ENCODE measurements around the gene OR10V1.
A peak's percentile ranks its signal among the peaks of the same experiment; 100 is the strongest.

The OR10V1 gene

DNA sequence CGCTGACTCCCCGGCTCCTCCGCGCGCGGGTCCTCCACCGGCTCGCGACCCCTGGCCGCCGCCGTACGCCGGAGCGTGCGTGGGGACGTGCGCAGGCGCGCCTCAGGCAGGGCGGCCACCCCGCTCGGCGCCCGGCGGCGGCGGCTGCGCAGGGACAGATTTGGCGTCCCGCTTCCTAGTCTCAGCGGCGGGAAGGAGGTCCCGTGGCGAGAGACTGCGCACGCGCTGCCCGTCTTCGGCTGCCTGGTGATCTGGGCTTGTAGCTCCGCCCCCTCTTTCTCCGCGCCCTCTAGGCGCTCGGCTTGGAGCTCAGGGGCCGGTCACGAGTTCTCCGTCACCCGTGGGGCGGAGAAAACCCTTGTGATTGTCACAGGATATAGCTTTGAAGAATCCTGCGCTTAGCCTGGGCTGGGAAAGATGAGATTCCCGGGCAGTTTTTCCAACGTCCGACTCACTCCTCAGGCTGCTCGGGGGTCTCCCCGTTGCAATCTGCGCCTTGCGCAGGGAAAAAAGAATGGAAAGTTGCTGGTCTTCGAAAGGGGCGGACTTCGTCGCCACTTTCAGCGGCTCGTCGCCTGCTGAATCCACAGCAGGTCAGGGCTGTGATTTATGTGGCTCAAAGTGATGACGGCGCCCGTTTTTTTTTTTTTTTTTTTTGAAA is 44.6 kb downstream of the OR10V1 start, which contains the start of gene PATL1:
Gene PATL1, minus strand, starts transcription at position 88 of the 661 bp plus-strand sequence. CDS start 142 bp downstream, outside the sequence.
- DNase-seq (ENCODE audit: low read depth): peak; percentile 89

DNA sequence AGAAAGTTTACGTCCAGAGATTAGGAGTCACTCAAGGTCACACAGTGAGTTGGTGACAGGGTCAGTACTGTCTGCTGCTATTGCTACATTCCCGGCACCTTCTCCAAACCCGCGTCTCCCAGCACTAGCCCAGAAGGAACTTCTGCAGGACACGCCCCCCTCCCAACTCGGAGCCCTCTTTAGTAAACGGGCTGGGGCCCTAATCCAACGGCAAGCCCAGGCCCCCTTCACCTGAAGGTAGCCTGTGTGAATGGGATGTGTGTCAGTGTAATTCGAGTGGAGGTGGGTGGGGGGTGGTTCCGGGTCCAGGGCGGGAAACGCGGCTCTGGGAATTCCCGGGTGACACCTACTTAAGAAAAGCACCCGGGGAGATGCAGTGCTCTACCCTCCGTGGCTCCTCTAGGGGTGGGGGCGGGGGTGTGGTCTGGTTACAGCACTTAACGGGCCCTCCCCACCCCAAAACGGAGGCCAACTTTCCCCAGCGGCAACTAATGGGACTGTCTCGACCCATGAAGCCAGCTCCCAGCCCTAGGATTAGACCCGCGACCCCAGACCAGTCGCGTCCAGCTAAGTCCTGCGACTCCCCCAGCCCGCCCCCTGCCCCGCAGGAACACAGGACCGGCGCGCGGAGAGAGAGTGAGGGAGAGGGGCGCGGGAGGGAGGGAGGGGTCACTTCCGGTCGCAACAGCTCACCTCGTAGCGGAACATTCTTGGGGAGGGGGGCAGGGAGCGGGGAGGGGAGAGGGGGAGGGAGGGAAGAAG is 45.3 kb downstream of the OR10V1 start:
- DNase-seq (ENCODE audit: low read depth): no peak

DNA sequence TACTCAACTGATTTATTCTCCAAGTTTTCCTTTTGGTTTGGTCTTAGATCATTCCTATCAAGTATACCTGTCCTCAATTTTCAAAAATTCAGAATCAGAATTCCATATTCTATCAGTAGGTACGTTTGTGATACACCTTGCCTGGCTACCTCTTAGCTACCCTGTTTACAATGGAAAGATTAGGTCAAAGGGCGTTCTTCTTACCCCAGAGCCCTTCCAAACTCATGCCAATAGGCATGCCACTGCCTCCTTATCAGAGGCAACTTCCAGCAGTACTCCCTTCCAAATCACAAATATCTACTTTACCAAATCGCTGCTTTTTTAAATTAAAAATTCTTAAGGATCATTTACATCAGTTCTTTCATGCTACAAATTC is 45.8 kb downstream of the OR10V1 start:
- no peak for DNase-seq (ENCODE audit: low read depth)

DNA sequence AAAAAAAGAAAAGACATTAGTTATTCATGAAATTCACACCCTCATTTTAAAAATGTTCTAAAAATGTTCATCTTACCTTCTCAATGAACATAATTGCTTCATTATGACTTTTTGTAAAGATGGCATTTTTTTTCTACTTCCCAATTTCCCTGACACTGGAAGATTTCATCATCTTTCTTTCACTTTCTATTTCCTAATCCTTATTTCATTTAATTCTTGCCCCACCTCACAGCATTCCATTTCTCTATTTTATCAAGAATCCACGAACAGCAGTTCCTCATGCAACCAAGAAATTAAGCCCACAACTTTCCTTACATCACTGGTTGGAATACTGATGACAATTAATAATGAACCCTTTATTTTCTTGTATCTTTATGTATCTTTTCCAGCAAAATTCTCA is 46.7 kb downstream of the OR10V1 start:
- DNase-seq (ENCODE audit: low read depth): no peak
